HG02763 (cell line): ENCODE measurements around the gene ZFP1.
A peak's percentile ranks its signal among the peaks of the same experiment; 100 is the strongest.
"Not testable (repeated sequence)": the region's sequence is repeated elsewhere in the genome, so short reads cannot be mapped to it uniquely, and the experiment has no call there.

ENCODE experiments used
- ATAC-seq: cut with Tn5 transposase; IDR thresholded peaks from one replicate; pipeline ENCODE4 v1.9.1; 2021; ENCODE audit warnings: mild to moderate bottlenecking, moderate library complexity; ENCODE audit not compliant: unreplicated experiment

Gene ZFP1

GRCh38 chr16:75203096-75203495, 54.8 kb downstream of the ZFP1 start:
- no peak for ATAC-seq

GRCh38 chr16:75203667-75204409, 55.5 kb downstream of the ZFP1 start:
- ATAC-seq: no peak

GRCh38 chr16:75204410-75204758, 56.1 kb downstream of the ZFP1 start:
- ATAC-seq: no peak

GRCh38 chr16:75204905-75205304, 56.6 kb downstream of the ZFP1 start:
- not testable (repeated sequence) for ATAC-seq

GRCh38 chr16:75205438-75205837, 57.1 kb downstream of the ZFP1 start:
- not testable (repeated sequence) for ATAC-seq

GRCh38 chr16:75205961-75206748, 57.8 kb downstream of the ZFP1 start:
- not testable (repeated sequence) for ATAC-seq

GRCh38 chr16:75206749-75207451, 58.6 kb downstream of the ZFP1 start, which contains the start of gene CTRB2:
Gene CTRB2 (minus strand): TSS chr16:75207161. CDS start chr16:75207141, 20 bp downstream.
- ATAC-seq: no peak

- ATAC-seq: no peak
Measured at GRCh38 chr16:75207831-75208230, 59.5 kb downstream of the ZFP1 start.

- ATAC-seq: no peak
Measured at GRCh38 chr16:75208242-75208825, 60.0 kb downstream of the ZFP1 start.

- no peak for ATAC-seq
Measured at GRCh38 chr16:75208861-75209505, 60.7 kb downstream of the ZFP1 start.

GRCh38 chr16:75209514-75209913, 61.2 kb downstream of the ZFP1 start:
- not testable (repeated sequence) for ATAC-seq

GRCh38 chr16:75209944-75210343, 61.6 kb downstream of the ZFP1 start:
- no peak for ATAC-seq

GRCh38 chr16:75211286-75211685, 63.0 kb downstream of the ZFP1 start:
- ATAC-seq: not testable (repeated sequence)

GRCh38 chr16:75216127-75216526, 67.8 kb downstream of the ZFP1 start:
- no peak for ATAC-seq

- no peak for ATAC-seq
Measured at GRCh38 chr16:75216576-75216975, 68.3 kb downstream of the ZFP1 start.

GRCh38 chr16:75217389-75217851, 69.1 kb downstream of the ZFP1 start:
- ATAC-seq: no peak

GRCh38 chr16:75218256-75219076, 70.1 kb downstream of the ZFP1 start, which contains the start of gene CTRB1:
Gene CTRB1 (plus strand): TSS chr16:75218988. CDS start chr16:75219008, 20 bp downstream.
- no peak for ATAC-seq

- no peak for ATAC-seq
Measured at GRCh38 chr16:75219088-75219487, 70.8 kb downstream of the ZFP1 start.

- ATAC-seq: peak; percentile 67
Measured at GRCh38 chr16:75219838-75220237, 71.5 kb downstream of the ZFP1 start.
